HCT116 (cell line): ENCODE measurements around the gene GRHPR.
"Not testable (repeated sequence)": the region's sequence is repeated elsewhere in the genome, so short reads cannot be mapped to it uniquely, and the experiment has no call there.

Experiments
- CEBPB ChIP-seq: IDR thresholded peaks from 2 replicates; pipeline ENCODE4 v1.6.1; 2012; ENCODE audit warnings: low read depth
- CTCF ChIP-seq, 3 experiments: fragments of 200-600 bp in 1 of 3; sonication (generic) in 1 of 3; IDR thresholded peaks in 2 of 3; conservative IDR thresholded peaks in 1 of 3; 2 replicates each; pipeline ENCODE4 v1.5.1; 2012 to 2017; ENCODE audit warnings: low read depth in 2 of 3, low read length in 2 of 3, antibody characterized with exemption in 1 of 3, borderline replicate concordance in 1 of 3, control low read depth in 1 of 3, mild to moderate bottlenecking in 1 of 3, mixed read lengths in 1 of 3, mixed run types in 1 of 3, moderate library complexity in 1 of 3; ENCODE audit not compliant: insufficient read depth in 1 of 3
- EZH2 ChIP-seq: fragments of 200-600 bp; sonication (generic); IDR thresholded peaks from 2 replicates; pipeline ENCODE4 v1.6.1; 2017; ENCODE audit warnings: antibody characterized with exemption, mixed run types
- POLR2A ChIP-seq: IDR thresholded peaks from 2 replicates; pipeline ENCODE4 v1.7.0; 2011; ENCODE audit warnings: borderline replicate concordance; ENCODE audit not compliant: insufficient read depth, insufficient read length; ENCODE audit errors: extremely low read depth
- POLR2AphosphoS5 ChIP-seq: IDR thresholded peaks from 2 replicates; pipeline ENCODE4 v1.6.1; 2011; ENCODE audit warnings: mild to moderate bottlenecking, low read depth, low read length, moderate library complexity
- RAD21 ChIP-seq: IDR thresholded peaks from 2 replicates; pipeline ENCODE4 v1.6.1; 2012; ENCODE audit warnings: low read depth, mild to moderate bottlenecking
- YY1 ChIP-seq: IDR thresholded peaks from 2 replicates; pipeline ENCODE4 v1.6.1; 2011; ENCODE audit warnings: low read length, low read depth, moderate library complexity, mild to moderate bottlenecking; ENCODE audit not compliant: insufficient replicate concordance; ENCODE audit errors: extremely low read depth

- TF ChIP-seq EZH2; CTCF (IDR thresholded peaks at IDR 0.05 in 2 of 3, conservative IDR thresholded peaks at IDR 0.05 in 1 of 3; ENCODE audit: borderline replicate concordance in 1 of 3, insufficient read depth in 1 of 3, low read depth in 2 of 3, low read length in 2 of 3); POLR2A; CEBPB; YY1; RAD21; POLR2AphosphoS5: not testable (repeated sequence)
Observed at GRCh38 chr9:37467530-37467929, 45.0 kb downstream of the GRHPR start.
